ENCODE data around the gene TTLL11. TPM values are rescaled to one million over a fixed set of nuclear protein-coding genes. Genes with fewer than 3 reads are reported as not detected.

Gene TTLL11
- total RNA-seq, 1 donor from 2014 or later: 3.6 TPM

DNA sequence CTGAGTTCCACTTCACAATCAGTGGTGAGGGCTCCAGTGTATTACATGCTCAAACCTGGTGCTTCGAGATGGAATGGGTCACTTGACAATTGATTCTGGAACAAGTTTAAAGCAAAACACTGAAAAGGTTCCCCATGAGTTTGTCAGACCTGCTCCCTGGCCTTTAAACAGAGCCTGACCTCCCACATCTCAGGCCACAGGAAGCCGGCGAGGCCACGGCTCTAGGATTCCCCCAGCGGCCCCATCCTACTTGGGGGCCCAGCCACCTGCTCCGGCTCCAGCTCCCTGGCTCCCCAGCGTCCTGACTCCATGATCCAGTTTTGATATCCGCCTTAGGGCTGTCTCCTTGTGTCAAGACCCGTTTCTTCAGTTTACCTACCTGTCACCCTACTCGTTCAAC is 62.0 kb downstream of the TTLL11 start:
- ATAC-seq (ENCODE audit: low read depth) (no peak), DNase-seq (no peak)
- TF ChIP-seq, protein P1, sequence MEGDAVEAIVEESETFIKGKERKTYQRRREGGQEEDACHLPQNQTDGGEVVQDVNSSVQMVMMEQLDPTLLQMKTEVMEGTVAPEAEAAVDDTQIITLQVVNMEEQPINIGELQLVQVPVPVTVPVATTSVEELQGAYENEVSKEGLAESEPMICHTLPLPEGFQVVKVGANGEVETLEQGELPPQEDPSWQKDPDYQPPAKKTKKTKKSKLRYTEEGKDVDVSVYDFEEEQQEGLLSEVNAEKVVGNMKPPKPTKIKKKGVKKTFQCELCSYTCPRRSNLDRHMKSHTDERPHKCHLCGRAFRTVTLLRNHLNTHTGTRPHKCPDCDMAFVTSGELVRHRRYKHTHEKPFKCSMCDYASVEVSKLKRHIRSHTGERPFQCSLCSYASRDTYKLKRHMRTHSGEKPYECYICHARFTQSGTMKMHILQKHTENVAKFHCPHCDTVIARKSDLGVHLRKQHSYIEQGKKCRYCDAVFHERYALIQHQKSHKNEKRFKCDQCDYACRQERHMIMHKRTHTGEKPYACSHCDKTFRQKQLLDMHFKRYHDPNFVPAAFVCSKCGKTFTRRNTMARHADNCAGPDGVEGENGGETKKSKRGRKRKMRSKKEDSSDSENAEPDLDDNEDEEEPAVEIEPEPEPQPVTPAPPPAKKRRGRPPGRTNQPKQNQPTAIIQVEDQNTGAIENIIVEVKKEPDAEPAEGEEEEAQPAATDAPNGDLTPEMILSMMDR (IDR thresholded peaks at IDR 0.05): no peak
- peaks cover 11% of the 10 kb centered on the region for H3K27me3 Mint-ChIP-seq
- POLR2A ChIA-PET: no interaction called here
- intact Hi-C loops (cut with micrococcal nuclease): no loop called here
- no peak overlapping the region for H3K4me3 Mint-ChIP-seq
- peaks cover 6% of the 10 kb centered on the region for H3K9me3 Mint-ChIP-seq
- H3K27ac Mint-ChIP-seq: no peak overlapping the region
- H3K36me3 Mint-ChIP-seq (ENCODE audit: low read depth): peaks cover 33% of the 10 kb centered on the region
- no peaks in the 10 kb centered on the region for H3K4me1 Mint-ChIP-seq
- CTCF ChIA-PET: no interaction called here

- intact Hi-C loops (cut with micrococcal nuclease): no loop called here
- TF ChIP-seq, protein P1 (IDR thresholded peaks at IDR 0.05): no peak
- H3K4me1 Mint-ChIP-seq: no peaks in the 10 kb centered on the region
- H3K4me3 Mint-ChIP-seq: no peak overlapping the region
- no peak for DNase-seq
- ATAC-seq (ENCODE audit: low read depth): no peak
- peaks cover 4% of the 10 kb centered on the region for H3K27me3 Mint-ChIP-seq
- H3K27ac Mint-ChIP-seq: no peak overlapping the region
- peaks cover 34% of the 10 kb centered on the region for H3K36me3 Mint-ChIP-seq (ENCODE audit: low read depth)
- ChIA-PET POLR2A (no interaction called here), CTCF (no interaction called here)
- peaks cover 6% of the 10 kb centered on the region for H3K9me3 Mint-ChIP-seq
Measured at GRCh38 chr9:122030357-122030756, 62.8 kb downstream of the TTLL11 start.

GRCh38 chr9:122029898-122030297 is 63.2 kb downstream of the TTLL11 start:
- ChIA-PET CTCF (no interaction called here), POLR2A (no interaction called here)
- H3K4me1 Mint-ChIP-seq: no peaks in the 10 kb centered on the region
- TF ChIP-seq, protein P1 (IDR thresholded peaks at IDR 0.05): no peak
- H3K4me3 Mint-ChIP-seq: no peak overlapping the region
- DNase-seq (no peak), ATAC-seq (ENCODE audit: low read depth) (no peak)
- intact Hi-C loops (cut with micrococcal nuclease): no loop called here
- H3K27ac Mint-ChIP-seq: no peak overlapping the region
- peaks cover 4% of the 10 kb centered on the region for H3K27me3 Mint-ChIP-seq
- peaks cover 32% of the 10 kb centered on the region for H3K36me3 Mint-ChIP-seq (ENCODE audit: low read depth)
- peaks cover 6% of the 10 kb centered on the region for H3K9me3 Mint-ChIP-seq

DNA sequence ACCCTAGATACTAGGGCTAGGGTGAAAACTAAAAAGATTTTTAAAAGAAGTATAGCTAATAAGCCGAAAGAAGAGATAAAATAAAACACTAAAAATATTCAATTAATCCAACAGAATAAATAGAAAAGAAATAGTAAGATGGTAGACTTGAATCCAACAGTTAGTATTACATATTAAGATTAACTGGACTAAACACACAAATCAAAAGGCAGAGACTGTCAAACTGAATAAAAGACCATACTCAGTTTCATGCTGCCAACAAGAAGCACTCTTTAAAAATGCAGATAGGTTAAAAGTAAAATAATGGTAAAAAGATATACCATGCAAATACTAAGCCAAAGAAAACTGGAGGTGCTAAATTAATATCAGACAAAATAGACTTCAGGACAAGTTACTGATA is 65.0 kb downstream of the TTLL11 start:
- Mint-ChIP-seq H3K27ac (no peak overlapping the region), H3K9me3 (peaks cover 11% of the 10 kb centered on the region), H3K4me1 (no peaks in the 10 kb centered on the region), H3K27me3 (no peaks in the 10 kb centered on the region), H3K36me3 (ENCODE audit: low read depth) (peaks cover 31% of the 10 kb centered on the region), H3K4me3 (no peak overlapping the region)
- TF ChIP-seq, protein P1 (IDR thresholded peaks at IDR 0.05): no peak
- intact Hi-C loops (cut with micrococcal nuclease): no loop called here
- DNase-seq (no peak), ATAC-seq (ENCODE audit: low read depth) (no peak)
- ChIA-PET CTCF (no interaction called here), POLR2A (no interaction called here)

- Mint-ChIP-seq H3K36me3 (ENCODE audit: low read depth) (peaks cover 9% of the 10 kb centered on the region), H3K27me3 (no peaks in the 10 kb centered on the region), H3K9me3 (peaks cover 5% of the 10 kb centered on the region), H3K4me1 (no peaks in the 10 kb centered on the region), H3K4me3 (no peak overlapping the region), H3K27ac (no peak overlapping the region)
- ChIA-PET POLR2A (no interaction called here), CTCF (no interaction called here)
- ATAC-seq (ENCODE audit: low read depth): no peak
- no peak for DNase-seq
- intact Hi-C loops (cut with micrococcal nuclease): no loop called here
- TF ChIP-seq, protein P1 (IDR thresholded peaks at IDR 0.05): no peak
Measured at GRCh38 chr9:122020398-122020797, 72.7 kb downstream of the TTLL11 start.

Data from activated B cell treated with CpG ODN at 0.5 μM for 24 hours (primary cell).